Right lobe of liver (tissue), 6 donors: ENCODE measurements around the gene ABLIM3. TPM values are rescaled to one million over a fixed set of nuclear protein-coding genes. Genes with fewer than 3 reads are reported as not detected.

Experiments used
- ATAC-seq, 4 donors: fragments of 200-7000 bp; cut with Tn5 transposase; one replicate each; pipeline ENCODE4 v1.9.1; 2020; ENCODE audit warnings: mild to moderate bottlenecking in 4 of 4, moderate library complexity in 4 of 4
- DNase-seq, 3 donors: peaks; one replicate each; pipeline ENCODE4 v3.0.0-alpha.2; 2020
- H3K27ac ChIP-seq, 3 donors: fragments of 200-600 bp; one replicate each; pipeline ENCODE4 v1.8.0; 2022
- H3K27me3 ChIP-seq, 2 donors: fragments of 200-600 bp; one replicate each; pipeline ENCODE4 v1.8.0; 2022
- H3K36me3 ChIP-seq, 4 donors: fragments of 200-600 bp; sonication (generic) in 1 of 4; one replicate each; pipeline versions ENCODE4 v1.5.1 to v1.8.0; 2017 to 2022; ENCODE audit warnings: control low read depth in 1 of 4
- H3K4me1 ChIP-seq, 4 donors: fragments of 200-600 bp; sonication (generic) in 1 of 4; one replicate each; pipeline versions ENCODE4 v1.5.1 to v1.8.0; 2017 to 2022; ENCODE audit warnings: control low read depth in 1 of 4
- H3K4me3 ChIP-seq, 3 donors: fragments of 200-600 bp; one replicate each; pipeline ENCODE4 v1.8.0; 2022
- H3K9me3 ChIP-seq, 4 donors: fragments of 200-600 bp; sonication (generic) in 1 of 4; one replicate each; pipeline versions ENCODE4 v1.5.1 to v1.8.0; 2017 to 2022; ENCODE audit warnings: control low read depth in 1 of 4
- CTCF ChIP-seq, 4 donors: fragments of 200-600 bp in 3 of 4; fragments of 450-650 bp in 1 of 4; IDR thresholded peaks; one replicate each; pipeline versions ENCODE4 v1.5.1 to v1.8.0; 2016 to 2022; ENCODE audit warnings: antibody characterized with exemption in 4 of 4, mild to moderate bottlenecking in 2 of 4
- POLR2A ChIP-seq: fragments of 450-650 bp; IDR thresholded peaks from one replicate; pipeline ENCODE4 v1.6.1; 2017; ENCODE audit warnings: antibody characterized with exemption, mild to moderate bottlenecking
- WGBS: methylation state at CpG from one replicate; pipeline ENCODE4 v1.1.6; 2018; ENCODE audit warnings: low coverage, low lambda C conversion rate; ENCODE audit not compliant: insufficient coverage; ENCODE audit errors: missing lambda C conversion rate; 5-methylcytosine and 5-hydroxymethylcytosine counted together
- intact Hi-C, 2 donors: fragments of 100-400 bp; cut with DNase I; formaldehyde crosslinking; loops; one replicate each; pipeline versions ENCODE4 v1.11.2 to v1.14.1; 2022
- total RNA-seq, 6 experiments: library from RNA; depleted of rRNA in 2 of 6; stranded (reverse); fragments of >200 nt in 2 of 6; fragmentation: NEBNext Ultra II Directional in 3 of 6; extraction: Animal tissue kit (Norgen Biotek cat#: 25700) in 3 of 6; gene quantifications; one replicate each; pipeline versions ENCODE4 v1.1.0 to v1.2.4, GENCODE V29; 2016 to 2023
- donor health status: DM: no; HTN: yes; CAD: no.
- donor health status: DM: no; HTN: no; CAD: no.
- donor health status: DM: no; HTN: no; CAD: no.
- donor health status: DM: no; HTN: yes; CAD: no.
- donor health status: DM: no; HTN: yes; CAD: no.

Gene ABLIM3
- total RNA-seq, 6 experiments from 2014 or later, result 85.8 to 180 (median 125) TPM

DNA sequence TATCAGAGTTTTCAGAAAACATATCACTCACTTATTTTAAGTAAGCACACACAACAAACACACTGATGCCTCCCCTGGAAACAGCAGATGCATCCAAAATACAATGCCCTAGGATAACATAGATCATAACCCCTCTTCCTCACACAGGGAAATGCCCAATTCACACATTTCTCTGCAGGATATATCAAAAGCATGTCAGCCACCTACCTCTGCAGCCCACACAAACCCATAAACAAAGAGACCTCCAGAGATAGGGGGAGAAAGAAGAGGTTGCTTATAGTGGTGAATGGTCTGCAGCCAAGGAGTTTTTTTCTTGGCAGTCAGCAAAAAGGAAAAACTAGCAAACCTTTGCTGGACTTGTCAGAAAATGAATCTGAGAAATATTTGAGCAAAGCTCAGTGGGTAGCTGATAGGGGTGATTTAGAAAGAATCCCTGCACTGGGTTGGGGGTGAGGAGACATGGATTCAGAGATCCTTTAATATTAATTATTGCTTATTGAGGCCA lies 36.1 kb downstream of the ABLIM3 start:
- H3K27me3 ChIP-seq, result no peaks in the 10 kb centered on the region
- no peaks in the 10 kb centered on the region for H3K36me3 ChIP-seq
- TF ChIP-seq POLR2A (no peak), CTCF (IDR thresholded peaks at IDR 0.05) (no peak)
- DNase-seq, result no peak
- no peak for ATAC-seq
- no peak overlapping the region for H3K27ac ChIP-seq
- peaks cover 0 to 18% (median 0%) of the 10 kb centered on the region in 4 donors for H3K4me1 ChIP-seq
- no peaks in the 10 kb centered on the region for H3K9me3 ChIP-seq
- intact Hi-C loops, result no loop called here
- no peak overlapping the region for H3K4me3 ChIP-seq

DNA sequence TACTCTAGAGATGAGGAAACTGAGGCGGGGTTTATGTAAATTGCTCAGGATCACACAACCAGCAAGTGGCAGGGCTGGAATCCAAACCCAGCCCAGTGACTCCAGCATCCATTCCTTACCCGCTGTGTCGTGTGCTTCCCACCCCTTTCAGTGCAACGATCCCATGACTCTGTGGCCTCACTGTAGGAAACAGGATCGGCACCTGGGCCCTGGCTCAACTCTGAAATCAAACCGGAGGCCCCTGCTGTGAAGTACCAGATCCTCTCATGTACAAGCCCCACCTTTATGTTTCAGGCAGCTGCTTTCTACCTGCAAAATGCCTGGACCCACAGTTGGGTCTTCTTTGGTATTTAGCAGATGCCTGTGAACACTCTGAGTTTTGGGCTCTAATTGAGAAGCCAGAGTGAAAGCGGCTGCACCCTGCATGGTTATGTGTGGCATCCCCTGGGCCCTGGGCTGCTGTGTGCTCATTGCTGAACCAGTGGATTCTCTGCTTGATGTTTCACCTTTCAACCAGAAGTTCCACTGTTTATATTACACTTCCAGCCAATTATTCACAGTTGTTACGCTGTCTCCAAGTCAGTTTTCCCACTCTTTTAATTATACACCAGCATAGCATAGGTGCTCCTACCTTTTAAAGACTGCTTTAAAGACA lies 36.7 kb downstream of the ABLIM3 start:
- H3K36me3 ChIP-seq, result no peaks in the 10 kb centered on the region
- no peak overlapping the region for H3K27ac ChIP-seq
- TF ChIP-seq CTCF (IDR thresholded peaks at IDR 0.05) (no peak), POLR2A (no peak)
- peaks cover 0 to 12% (median 0%) of the 10 kb centered on the region in 4 donors for H3K4me1 ChIP-seq
- no peaks in the 10 kb centered on the region for H3K9me3 ChIP-seq
- intact Hi-C loops, result no loop called here
- H3K4me3 ChIP-seq, result no peak overlapping the region
- no peak for ATAC-seq
- DNase-seq, result no peak
- WGBS, result 87% methylated on average over 7 of the region's 8 CpGs
- H3K27me3 ChIP-seq, result no peaks in the 10 kb centered on the region

- no peaks in the 10 kb centered on the region for H3K9me3 ChIP-seq
- ATAC-seq, result no peak
- peaks cover 0 to 30% (median 13%) of the 10 kb centered on the region in 4 donors for H3K36me3 ChIP-seq
- H3K27me3 ChIP-seq, result no peaks in the 10 kb centered on the region
- H3K27ac ChIP-seq, result no peak overlapping the region
- H3K4me3 ChIP-seq, result no peak overlapping the region
- intact Hi-C loops, result no loop called here
- DNase-seq, result no peak
- 76% methylated on average over 2 of the region's 2 CpGs for WGBS
- H3K4me1 ChIP-seq, result no peaks in the 10 kb centered on the region
- TF ChIP-seq CTCF (IDR thresholded peaks at IDR 0.05), result no peak
- no peak for TF ChIP-seq POLR2A
These were observed 40.4 kb downstream of the ABLIM3 start for GRCh38 chr5:149181732-149182131.

DNA sequence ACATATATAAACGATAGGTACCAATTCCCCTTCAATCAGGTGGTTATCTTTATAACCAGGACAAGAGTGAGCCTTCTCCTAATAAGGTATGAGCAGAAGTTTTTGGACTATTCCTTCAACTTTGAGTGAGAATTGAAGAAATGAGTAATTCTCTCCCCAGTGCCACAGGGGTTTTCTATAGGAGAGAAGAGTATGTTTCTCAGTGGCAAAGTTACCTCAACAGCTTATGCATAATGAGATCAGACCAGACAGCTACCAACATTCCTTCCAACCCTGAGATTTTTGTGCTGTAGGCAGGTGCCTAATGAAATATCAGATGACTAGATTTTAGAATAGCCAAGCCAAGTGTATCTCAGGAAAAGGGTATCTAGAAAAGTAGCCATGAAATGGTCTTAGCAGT lies 40.9 kb downstream of the ABLIM3 start:
- TF ChIP-seq CTCF (IDR thresholded peaks at IDR 0.05) (no peak), POLR2A (no peak)
- intact Hi-C loops, result no loop called here
- Histone ChIP-seq H3K27me3 (no peaks in the 10 kb centered on the region), H3K27ac (no peak overlapping the region), H3K9me3 (no peaks in the 10 kb centered on the region), H3K4me3 (no peak overlapping the region), H3K4me1 (no peaks in the 10 kb centered on the region), H3K36me3 (peaks cover 0 to 34% (median 13%) of the 10 kb centered on the region in 4 donors)
- 86% methylated on average over 1 of the region's 1 CpG for WGBS
- ATAC-seq (no peak), DNase-seq (no peak)
